ENCODE results near the gene CACNA1B.

GRCh38 chr9:137827908-137828526 is 49.6 kb upstream of the CACNA1B start:
- TF ChIP-seq POLR2AphosphoS5 (IDR thresholded peaks at IDR 0.05; ENCODE audit: low read depth, low read length) (no peak), TEAD4 (IDR thresholded peaks at IDR 0.05; ENCODE audit: borderline replicate concordance, insufficient read depth) (no peak), SMC3 (IDR thresholded peaks at IDR 0.05; ENCODE audit: low read depth, low read length) (no peak), MAX (IDR thresholded peaks at IDR 0.05; ENCODE audit: low read depth) (no peak), CTCF (IDR thresholded peaks at IDR 0.05) (no peak), REST (IDR thresholded peaks at IDR 0.05; ENCODE audit: low read depth, low read length) (no peak), MXI1 (IDR thresholded peaks at IDR 0.05; ENCODE audit: low read depth, low read length) (no peak)

All from SK-N-SH (cell line).